HCT116 (cell line): ENCODE data around the gene P2RX3. TPM values are rescaled to one million over a fixed set of nuclear protein-coding genes. Genes with fewer than 3 reads are reported as not detected.

ENCODE experiments used
- ATAC-seq: fragments of 200-7000 bp; cut with Tn5 transposase; 2 replicates; pipeline ENCODE4 v1.9.1; 2020; ENCODE audit warnings: mild to moderate bottlenecking, moderate library complexity
- BruUV-seq: library from RNA; stranded (reverse); fragments of 400-500 nt; replicated peaks from 2 replicates; lab custom pipeline; 2021; lab: Mats Ljungman, UMichigan
- CTCF ChIA-PET: fragments of 300-600 bp; sonication (Branson Sonifier 250); formaldehyde crosslinking; loops from one replicate; lab custom pipeline; 2021; ENCODE audit warnings: antibody characterized with exemption; lab: Charles Lee
- POLR2A ChIA-PET: fragments of 300-600, 350-600 bp; sonication (Branson Sonifier 250); formaldehyde crosslinking; loops from one replicate; lab custom pipeline; 2021; ENCODE audit warnings: antibody characterized with exemption; lab: Charles Lee
- RAD21 ChIA-PET, 2 experiments: fragments of 300-600 bp; sonication (Branson Sonifier 250); formaldehyde crosslinking; loops; one replicate each; lab custom pipeline; 2023; ENCODE audit warnings: low total read pairs in 2 of 2; ENCODE audit not compliant: uncharacterized antibody in 2 of 2, unreplicated experiment in 2 of 2, low non-redundant PET in 1 of 2; lab: Charles Lee
- DNase-seq: peaks from one replicate; pipeline ENCODE4 v3.0.0-alpha.2; 2010; ENCODE audit warnings: low read depth, low spot score
- H2AFZ ChIP-seq: fragments of 200-600 bp; shearing (Covaris generic), sonication (generic); 2 replicates; pipeline ENCODE4 v1.6.1; 2017; ENCODE audit warnings: low read depth, mixed run types, mixed read lengths, antibody characterized with exemption, low read length; ENCODE audit not compliant: poor library complexity, severe bottlenecking
- H3K27ac ChIP-seq: 2 replicates; pipeline ENCODE4 v1.5.1; 2012; ENCODE audit warnings: low read depth, low read length
- H3K27me3 ChIP-seq: fragments of 200-600 bp; sonication (generic); 2 replicates; pipeline ENCODE4 v1.6.1; 2016; ENCODE audit warnings: mixed run types, low read length, mixed read lengths; ENCODE audit not compliant: insufficient read depth
- H3K36me3 ChIP-seq, 2 experiments: fragments of 200-500 bp in 1 of 2; fragments of 200-600 bp in 1 of 2; sonication (Bioruptor generic) in 1 of 2; sonication (generic) in 1 of 2; 2 replicates each; pipeline versions ENCODE4 v1.5.1 to v1.6.1; 2014 to 2016; ENCODE audit warnings: low read length in 2 of 2, inconsistent platforms in 1 of 2, mixed read lengths in 1 of 2, mixed run types in 1 of 2; ENCODE audit not compliant: insufficient read depth in 2 of 2, control insufficient read depth in 1 of 2
- H3K4me1 ChIP-seq, 2 experiments: fragments of 200-600 bp in 1 of 2; sonication (generic) in 1 of 2; 2 replicates each; pipeline versions ENCODE4 v1.5.1 to v1.6.1; 2012 to 2017; ENCODE audit warnings: low read length in 2 of 2, inconsistent platforms in 1 of 2, mild to moderate bottlenecking in 1 of 2, mixed read lengths in 1 of 2, mixed run types in 1 of 2, moderate library complexity in 1 of 2; ENCODE audit not compliant: insufficient read depth in 2 of 2, control insufficient read depth in 1 of 2
- H3K4me2 ChIP-seq: fragments of 200-600 bp; sonication (generic); 2 replicates; pipeline ENCODE4 v1.6.1; 2017; ENCODE audit warnings: mixed run types, low read length, mixed read lengths
- H3K4me3 ChIP-seq, 2 experiments: fragments of 200-600 bp in 1 of 2; sonication (generic) in 1 of 2; replicated peaks in 1 of 2; 2 replicates each; pipeline ENCODE4 v1.5.1; 2011 to 2016; ENCODE audit warnings: low read length in 2 of 2, control low read depth in 1 of 2, low read depth in 1 of 2, mild to moderate bottlenecking in 1 of 2, mixed read lengths in 1 of 2, mixed run types in 1 of 2
- H3K79me2 ChIP-seq: fragments of 200-600 bp; sonication (generic); 2 replicates; pipeline ENCODE4 v1.6.1; 2017; ENCODE audit warnings: mild to moderate bottlenecking, mixed run types, low read length, moderate library complexity, mixed read lengths; ENCODE audit not compliant: insufficient read depth
- H3K9ac ChIP-seq: fragments of 200-600 bp; sonication (generic); 2 replicates; pipeline ENCODE4 v1.6.1; 2016; ENCODE audit warnings: low read length, mixed read lengths
- H3K9me2 ChIP-seq: fragments of 200-600 bp; sonication (generic), shearing (Covaris generic); 2 replicates; pipeline ENCODE4 v1.6.1; 2017; ENCODE audit warnings: mixed run types, mild to moderate bottlenecking, moderate library complexity; ENCODE audit not compliant: insufficient read depth
- H3K9me3 ChIP-seq, 2 experiments: fragments of 200-500 bp in 1 of 2; fragments of 200-600 bp in 1 of 2; sonication (Bioruptor generic) in 1 of 2; sonication (generic) in 1 of 2; 2 replicates each; pipeline ENCODE4 v1.6.1; 2014 to 2017; ENCODE audit warnings: low read length in 2 of 2, mixed read lengths in 2 of 2, inconsistent platforms in 1 of 2, low read depth in 1 of 2, mild to moderate bottlenecking in 1 of 2, mixed run types in 1 of 2, moderate library complexity in 1 of 2; ENCODE audit not compliant: control insufficient read depth in 1 of 2, insufficient read depth in 1 of 2
- H4K20me1 ChIP-seq: fragments of 200-600 bp; sonication (generic), shearing (Covaris generic); 2 replicates; pipeline ENCODE4 v1.6.1; 2017; ENCODE audit warnings: mixed run types, mild to moderate bottlenecking, moderate library complexity; ENCODE audit not compliant: insufficient read depth
- CBX3 ChIP-seq: IDR thresholded peaks from 2 replicates; pipeline ENCODE4 v1.6.1; 2012; ENCODE audit warnings: low read depth
- CEBPB ChIP-seq: IDR thresholded peaks from 2 replicates; pipeline ENCODE4 v1.6.1; 2012; ENCODE audit warnings: low read depth
- CTCF ChIP-seq, 3 experiments: fragments of 200-600 bp in 1 of 3; sonication (generic) in 1 of 3; IDR thresholded peaks in 2 of 3; conservative IDR thresholded peaks in 1 of 3; 2 replicates each; pipeline ENCODE4 v1.5.1; 2012 to 2017; ENCODE audit warnings: low read depth in 2 of 3, low read length in 2 of 3, antibody characterized with exemption in 1 of 3, borderline replicate concordance in 1 of 3, control low read depth in 1 of 3, mild to moderate bottlenecking in 1 of 3, mixed read lengths in 1 of 3, mixed run types in 1 of 3, moderate library complexity in 1 of 3; ENCODE audit not compliant: insufficient read depth in 1 of 3
- EGR1 ChIP-seq: IDR thresholded peaks from 2 replicates; pipeline ENCODE4 v1.6.1; 2012; ENCODE audit warnings: low read depth
- EZH2 ChIP-seq: fragments of 200-600 bp; sonication (generic); IDR thresholded peaks from 2 replicates; pipeline ENCODE4 v1.6.1; 2017; ENCODE audit warnings: antibody characterized with exemption, mixed run types
- EZH2phosphoT487 ChIP-seq: fragments of 200-600 bp; IDR thresholded peaks from 2 replicates; pipeline ENCODE4 v1.6.1; 2018; ENCODE audit warnings: antibody characterized with exemption, borderline replicate concordance
- JUND ChIP-seq: IDR thresholded peaks from 2 replicates; pipeline ENCODE4 v1.6.1; 2012
- RAD21 ChIP-seq: IDR thresholded peaks from 2 replicates; pipeline ENCODE4 v1.6.1; 2012; ENCODE audit warnings: low read depth, mild to moderate bottlenecking
- REST ChIP-seq: IDR thresholded peaks from 2 replicates; pipeline ENCODE4 v1.6.1; 2012; ENCODE audit warnings: low read depth
- SIN3A ChIP-seq: IDR thresholded peaks from 2 replicates; pipeline ENCODE4 v1.6.1; 2012; ENCODE audit warnings: low read depth
- SP1 ChIP-seq: IDR thresholded peaks from 2 replicates; pipeline ENCODE4 v1.6.1; 2012; ENCODE audit warnings: low read depth
- SRF ChIP-seq: IDR thresholded peaks from 2 replicates; pipeline ENCODE4 v1.6.1; 2012; ENCODE audit warnings: low read depth
- YY1 ChIP-seq: IDR thresholded peaks from 2 replicates; pipeline ENCODE4 v1.6.1; 2011; ENCODE audit warnings: low read length, low read depth, moderate library complexity, mild to moderate bottlenecking; ENCODE audit not compliant: insufficient replicate concordance; ENCODE audit errors: extremely low read depth
- ZNF274 ChIP-seq: fragments of 200-500 bp; sonication (Bioruptor generic); IDR thresholded peaks from 2 replicates; pipeline ENCODE4 v1.6.1; 2014; ENCODE audit warnings: mild to moderate bottlenecking, low read depth, low read length, inconsistent platforms
- intact Hi-C: fragments of 100-400 bp; cut with micrococcal nuclease; formaldehyde crosslinking; loops from 2 replicates; pipeline ENCODE4 v1.10.0; 2022
- total RNA-seq: library from RNA; stranded (reverse); gene quantifications from one replicate; pipeline ENCODE4 v1.2.1, GENCODE V29; 2021; ENCODE audit not compliant: unreplicated experiment
- TF ChIP-seq, protein P1 (sequence below): IDR thresholded peaks from 2 replicates; pipeline ENCODE4 v1.6.1; 2012
- TF ChIP-seq, protein P2 (sequence below): IDR thresholded peaks from 2 replicates; pipeline ENCODE4 v1.6.1; 2012

P2RX3 gene
- total RNA-seq, 1 experiment from 2014 or later: not detected

- no peak for TF ChIP-seq REST
- no peak for TF ChIP-seq ZNF274
- TF ChIP-seq RAD21: no peak
- no peak for TF ChIP-seq JUND
- no peak for TF ChIP-seq EZH2
These were observed 10.4 kb upstream of the P2RX3 start (continued) for GRCh38 chr11:57327721-57328120.

DNA sequence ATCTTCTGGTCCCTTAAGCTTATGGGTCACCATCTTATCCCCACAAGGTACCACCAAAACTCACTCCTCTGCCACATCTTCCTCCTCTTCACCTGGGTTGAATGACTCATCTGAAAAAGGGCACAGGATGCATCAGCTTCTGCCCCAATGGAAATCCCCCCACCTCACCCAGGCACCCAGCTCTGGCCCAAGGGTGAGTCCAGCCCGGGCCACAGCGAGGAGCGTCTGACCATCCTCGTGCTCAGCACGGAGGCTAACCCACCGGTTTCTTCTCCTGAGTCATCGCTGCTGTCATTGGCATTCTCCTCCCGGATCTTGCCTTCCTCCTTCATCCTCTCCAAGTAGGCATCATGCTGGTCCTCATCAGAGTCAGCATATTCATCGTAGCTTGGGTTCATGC lies 8.1 kb upstream of the P2RX3 start:
- H3K4me2 ChIP-seq: no peak overlapping the region
- H3K4me1 ChIP-seq: peaks cover 8 to 30% of the 10 kb centered on the region in 2 experiments; a peak in 3 of 4 replicates
- peaks cover 72% of the 10 kb centered on the region for H3K79me2 ChIP-seq
- H2AFZ ChIP-seq: no peak overlapping the region
- intact Hi-C loops: no loop called here
- no TSS peak for BruUV-seq
- no peak for ATAC-seq
- H3K27me3 ChIP-seq: no peaks in the 10 kb centered on the region
- H3K4me3 ChIP-seq: no peak overlapping the region
- H3K9me2 ChIP-seq: no peaks in the 10 kb centered on the region
- no peak for DNase-seq
- no peak overlapping the region for H3K27ac ChIP-seq
- H4K20me1 ChIP-seq: no peaks in the 10 kb centered on the region
- ChIA-PET CTCF (no interaction called here), POLR2A (no interaction called here), RAD21 (no interaction called here)
- H3K9ac ChIP-seq: no peak overlapping the region
- no peaks in the 10 kb centered on the region for H3K9me3 ChIP-seq
- peaks cover 52 to 89% of the 10 kb centered on the region in 2 experiments for H3K36me3 ChIP-seq
- TF ChIP-seq CBX3 (no peak), SRF (no peak), EGR1 (no peak), JUND (no peak), ZNF274 (no peak), YY1 (no peak), CEBPB (no peak), SP1 (no peak), EZH2 (no peak), REST (no peak), EZH2phosphoT487 (no peak), SIN3A (no peak), CTCF (IDR thresholded peaks at IDR 0.05 in 2 of 3, conservative IDR thresholded peaks at IDR 0.05 in 1 of 3; ENCODE audit: borderline replicate concordance in 1 of 3, insufficient read depth in 1 of 3, low read depth in 2 of 3, low read length in 2 of 3) (no peak)
- TF ChIP-seq, protein P1, sequence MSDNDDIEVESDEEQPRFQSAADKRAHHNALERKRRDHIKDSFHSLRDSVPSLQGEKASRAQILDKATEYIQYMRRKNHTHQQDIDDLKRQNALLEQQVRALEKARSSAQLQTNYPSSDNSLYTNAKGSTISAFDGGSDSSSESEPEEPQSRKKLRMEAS: no peak
- TF ChIP-seq, protein P2, sequence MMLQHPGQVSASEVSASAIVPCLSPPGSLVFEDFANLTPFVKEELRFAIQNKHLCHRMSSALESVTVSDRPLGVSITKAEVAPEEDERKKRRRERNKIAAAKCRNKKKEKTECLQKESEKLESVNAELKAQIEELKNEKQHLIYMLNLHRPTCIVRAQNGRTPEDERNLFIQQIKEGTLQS: no peak
